ENCODE data around the gene DYSF. TPM values are rescaled to one million over a fixed set of nuclear protein-coding genes. Genes with fewer than 3 reads are reported as not detected.

The DYSF gene
- total RNA-seq, 1 experiment from 2014 or later, result 5.5 TPM

DNA sequence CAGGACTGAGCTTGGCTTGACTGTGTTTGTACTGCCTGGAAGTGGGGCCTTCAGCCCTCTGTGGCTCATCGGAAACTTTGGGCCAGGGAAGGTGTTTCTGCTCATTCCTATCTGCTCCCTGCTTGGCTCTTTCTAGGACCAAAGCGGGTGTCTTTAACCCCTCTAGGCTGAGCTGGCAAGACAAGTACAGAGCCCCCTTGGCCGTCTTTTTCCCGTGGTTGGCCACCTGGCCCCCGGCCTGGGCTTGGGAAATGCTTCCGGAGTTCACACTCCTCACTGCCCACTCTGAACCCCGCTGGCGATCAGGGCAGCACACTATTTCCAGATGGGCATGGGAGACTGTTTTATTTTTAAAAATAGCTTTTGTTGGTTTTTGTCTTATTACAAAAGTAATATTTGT, 243.0 kb downstream of the DYSF start:
- Mint-ChIP-seq H3K4me3 (no peak overlapping the region), H3K36me3 (ENCODE audit: insufficient read depth in 1 of 3, low read depth in 3 of 3) (peaks cover 0 to 2% (median 0%) of the 10 kb centered on the region in 3 experiments; a peak in 3 of 7 replicates), H3K27me3 (ENCODE audit: low read depth) (peaks cover 15% of the 10 kb centered on the region), H3K9me3 (peaks cover 0 to 5% of the 10 kb centered on the region in 2 experiments; a peak in 1 of 5 replicates), H3K4me1 (peaks cover 59 to 67% of the 10 kb centered on the region in 2 experiments), H3K27ac (peak overlapping the region in 1 of 3 experiments; percentile 33; a peak in 2 of 7 replicates)
- H3K56ac ChIP-seq (ENCODE audit: insufficient read length, low read depth, low read length), result no peak overlapping the region
- no peak overlapping the region for H3K18ac ChIP-seq (ENCODE audit: insufficient read length, low read depth, low read length)
- no peak overlapping the region for H2BK15ac ChIP-seq (ENCODE audit: low read depth, low read length)
- WGBS (ENCODE audit: extremely low coverage, insufficient read length, low lambda C conversion rate), result no CpG with 5 or more reads among the region's 8 CpGs
- H2AFZ ChIP-seq (ENCODE audit: low read length), result no peak overlapping the region
- H3K14ac ChIP-seq (ENCODE audit: insufficient read depth, low read length), result no peak overlapping the region
- H2BK120ac ChIP-seq (ENCODE audit: low read depth, low read length, poor library complexity, severe bottlenecking), result no peak overlapping the region
- peaks cover 3% of the 10 kb centered on the region for H3K23me2 ChIP-seq (ENCODE audit: insufficient read length, low read depth, low read length, poor library complexity, severe bottlenecking)
- no peak overlapping the region for H2BK20ac ChIP-seq (ENCODE audit: low read depth, low read length, poor library complexity, severe bottlenecking)
- H4K5ac ChIP-seq (ENCODE audit: insufficient read length, low read depth, low read length), result no peak overlapping the region
- H4K20me1 ChIP-seq (ENCODE audit: control insufficient read depth, insufficient read depth, insufficient read length), result no peaks in the 10 kb centered on the region
- no peak overlapping the region for H3K23ac ChIP-seq (ENCODE audit: insufficient read length, low read depth, low read length)
- no peak overlapping the region for H2BK12ac ChIP-seq (ENCODE audit: insufficient read length, low read depth, low read length)
- no peak overlapping the region for H3K27ac ChIP-seq (ENCODE audit: insufficient read length, low read depth, low read length)
- H3K79me1 ChIP-seq (ENCODE audit: insufficient read depth, low read depth, low read length, poor library complexity, severe bottlenecking), result no peaks in the 10 kb centered on the region
- no peaks in the 10 kb centered on the region for H3K27me3 ChIP-seq (ENCODE audit: insufficient read depth, low read length)
- no peaks in the 10 kb centered on the region for H3K79me2 ChIP-seq (ENCODE audit: insufficient read depth, low read length)
- H4K91ac ChIP-seq (ENCODE audit: insufficient read length, low read depth, low read length), result no peak overlapping the region
- H3K9ac ChIP-seq (ENCODE audit: extremely low read depth, insufficient read length, low read length), result no peak overlapping the region
- no peak overlapping the region for H3T11ph ChIP-seq (ENCODE audit: low read length)
- DNase-seq, result no peak
- H3K4ac ChIP-seq (ENCODE audit: low read depth, low read length), result no peak overlapping the region
- H3K4me2 ChIP-seq (ENCODE audit: insufficient read depth, insufficient read length, low read length), result no peak overlapping the region
- peaks cover 8% of the 10 kb centered on the region; the same call in 1 of the 2 replicates for H3K4me1 ChIP-seq (ENCODE audit: insufficient read depth, low read length)
- H4K8ac ChIP-seq (replicated peaks; ENCODE audit: insufficient read length, low read depth, low read length), result no peak overlapping the region
- no peak overlapping the region for H2BK5ac ChIP-seq (ENCODE audit: insufficient read length, low read length)
- no peak overlapping the region for H2AK5ac ChIP-seq (ENCODE audit: insufficient read length, low read length)
- no peaks in the 10 kb centered on the region for H3K9me3 ChIP-seq (ENCODE audit: control insufficient read depth, low read depth, low read length)
- TF ChIP-seq, protein P1, sequence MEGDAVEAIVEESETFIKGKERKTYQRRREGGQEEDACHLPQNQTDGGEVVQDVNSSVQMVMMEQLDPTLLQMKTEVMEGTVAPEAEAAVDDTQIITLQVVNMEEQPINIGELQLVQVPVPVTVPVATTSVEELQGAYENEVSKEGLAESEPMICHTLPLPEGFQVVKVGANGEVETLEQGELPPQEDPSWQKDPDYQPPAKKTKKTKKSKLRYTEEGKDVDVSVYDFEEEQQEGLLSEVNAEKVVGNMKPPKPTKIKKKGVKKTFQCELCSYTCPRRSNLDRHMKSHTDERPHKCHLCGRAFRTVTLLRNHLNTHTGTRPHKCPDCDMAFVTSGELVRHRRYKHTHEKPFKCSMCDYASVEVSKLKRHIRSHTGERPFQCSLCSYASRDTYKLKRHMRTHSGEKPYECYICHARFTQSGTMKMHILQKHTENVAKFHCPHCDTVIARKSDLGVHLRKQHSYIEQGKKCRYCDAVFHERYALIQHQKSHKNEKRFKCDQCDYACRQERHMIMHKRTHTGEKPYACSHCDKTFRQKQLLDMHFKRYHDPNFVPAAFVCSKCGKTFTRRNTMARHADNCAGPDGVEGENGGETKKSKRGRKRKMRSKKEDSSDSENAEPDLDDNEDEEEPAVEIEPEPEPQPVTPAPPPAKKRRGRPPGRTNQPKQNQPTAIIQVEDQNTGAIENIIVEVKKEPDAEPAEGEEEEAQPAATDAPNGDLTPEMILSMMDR (conservative IDR thresholded peaks at IDR 0.05), result no peak

Measured in H9 (cell line).